Measurements from ENCODE around the gene TFF1. TPM values are rescaled to one million over a fixed set of nuclear protein-coding genes. Genes with fewer than 3 reads are reported as not detected.
A peak's percentile ranks its signal among the peaks of the same experiment; 100 is the strongest.

TFF1 gene
- total RNA-seq, 1 donor from 2014 or later = not detected

- H3K27ac ChIP-seq (replicated peaks) = no peak overlapping the region
- TF ChIP-seq, protein P1, sequence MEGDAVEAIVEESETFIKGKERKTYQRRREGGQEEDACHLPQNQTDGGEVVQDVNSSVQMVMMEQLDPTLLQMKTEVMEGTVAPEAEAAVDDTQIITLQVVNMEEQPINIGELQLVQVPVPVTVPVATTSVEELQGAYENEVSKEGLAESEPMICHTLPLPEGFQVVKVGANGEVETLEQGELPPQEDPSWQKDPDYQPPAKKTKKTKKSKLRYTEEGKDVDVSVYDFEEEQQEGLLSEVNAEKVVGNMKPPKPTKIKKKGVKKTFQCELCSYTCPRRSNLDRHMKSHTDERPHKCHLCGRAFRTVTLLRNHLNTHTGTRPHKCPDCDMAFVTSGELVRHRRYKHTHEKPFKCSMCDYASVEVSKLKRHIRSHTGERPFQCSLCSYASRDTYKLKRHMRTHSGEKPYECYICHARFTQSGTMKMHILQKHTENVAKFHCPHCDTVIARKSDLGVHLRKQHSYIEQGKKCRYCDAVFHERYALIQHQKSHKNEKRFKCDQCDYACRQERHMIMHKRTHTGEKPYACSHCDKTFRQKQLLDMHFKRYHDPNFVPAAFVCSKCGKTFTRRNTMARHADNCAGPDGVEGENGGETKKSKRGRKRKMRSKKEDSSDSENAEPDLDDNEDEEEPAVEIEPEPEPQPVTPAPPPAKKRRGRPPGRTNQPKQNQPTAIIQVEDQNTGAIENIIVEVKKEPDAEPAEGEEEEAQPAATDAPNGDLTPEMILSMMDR (IDR thresholded peaks at IDR 0.05; ENCODE audit: borderline replicate concordance) = no peak
- intact Hi-C loops (cut with micrococcal nuclease) = no loop called here
- no peak for DNase-seq
- no peaks in the 10 kb centered on the region for H3K9me3 ChIP-seq (replicated peaks)
- peaks cover 12% of the 10 kb centered on the region for H3K4me1 ChIP-seq
- peak overlapping the region; percentile 19 for H3K4me3 ChIP-seq
- no peaks in the 10 kb centered on the region for H3K36me3 ChIP-seq
- H3K27me3 ChIP-seq (ENCODE audit: low read depth) = no peaks in the 10 kb centered on the region
Observed at GRCh38 chr21:42392731-42393442, 26.6 kb upstream of the TFF1 start.

DNA sequence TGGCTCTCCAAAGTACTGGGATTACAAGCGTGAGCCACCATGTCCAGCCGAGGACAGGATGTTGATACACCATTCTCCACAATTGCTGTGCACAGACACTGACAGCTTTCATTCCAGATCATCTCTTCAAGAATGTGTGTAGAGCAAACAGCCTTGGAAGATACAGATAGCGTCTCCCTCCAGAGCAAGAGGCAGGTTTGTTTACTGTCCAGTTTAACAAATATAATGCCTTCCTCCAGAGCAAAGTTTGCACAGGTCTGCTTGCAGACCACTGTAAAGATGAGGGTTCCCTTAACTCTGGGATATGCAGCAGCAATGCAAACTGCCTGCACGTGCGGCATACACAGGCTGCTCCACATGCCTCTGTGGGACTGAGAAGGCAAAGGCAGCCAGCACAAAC is 25.0 kb upstream of the TFF1 start:
- no peak for DNase-seq
- intact Hi-C loops (cut with micrococcal nuclease) = no loop called here
- H3K36me3 ChIP-seq = no peaks in the 10 kb centered on the region
- no peaks in the 10 kb centered on the region for H3K27me3 ChIP-seq (ENCODE audit: low read depth)
- TF ChIP-seq, protein P1 (IDR thresholded peaks at IDR 0.05; ENCODE audit: borderline replicate concordance) = no peak
- peaks cover 12% of the 10 kb centered on the region for H3K4me1 ChIP-seq
- H3K27ac ChIP-seq (replicated peaks) = no peak overlapping the region
- H3K4me3 ChIP-seq = no peak overlapping the region
- H3K9me3 ChIP-seq (replicated peaks) = no peaks in the 10 kb centered on the region

- Histone ChIP-seq H3K4me3 (no peak overlapping the region), H3K27ac (replicated peaks) (no peak overlapping the region), H3K27me3 (ENCODE audit: low read depth) (no peaks in the 10 kb centered on the region), H3K4me1 (peaks cover 12% of the 10 kb centered on the region), H3K36me3 (no peaks in the 10 kb centered on the region), H3K9me3 (replicated peaks) (no peaks in the 10 kb centered on the region)
- intact Hi-C loops (cut with micrococcal nuclease) = no loop called here
- DNase-seq = no peak
- TF ChIP-seq, protein P1 (IDR thresholded peaks at IDR 0.05; ENCODE audit: borderline replicate concordance) = no peak
Observed at GRCh38 chr21:42390696-42391095, 24.4 kb upstream of the TFF1 start.

- TF ChIP-seq, protein P1 (IDR thresholded peaks at IDR 0.05; ENCODE audit: borderline replicate concordance) = no peak
- H3K36me3 ChIP-seq = no peaks in the 10 kb centered on the region
- no peaks in the 10 kb centered on the region for H3K27me3 ChIP-seq (ENCODE audit: low read depth)
- H3K9me3 ChIP-seq (replicated peaks) = no peaks in the 10 kb centered on the region
- H3K27ac ChIP-seq (replicated peaks) = no peak overlapping the region
- DNase-seq = no peak
- intact Hi-C loops (cut with micrococcal nuclease) = no loop called here
- peaks cover 12% of the 10 kb centered on the region for H3K4me1 ChIP-seq
- no peak overlapping the region for H3K4me3 ChIP-seq
Observed at GRCh38 chr21:42390193-42390592, 23.9 kb upstream of the TFF1 start.

DNA sequence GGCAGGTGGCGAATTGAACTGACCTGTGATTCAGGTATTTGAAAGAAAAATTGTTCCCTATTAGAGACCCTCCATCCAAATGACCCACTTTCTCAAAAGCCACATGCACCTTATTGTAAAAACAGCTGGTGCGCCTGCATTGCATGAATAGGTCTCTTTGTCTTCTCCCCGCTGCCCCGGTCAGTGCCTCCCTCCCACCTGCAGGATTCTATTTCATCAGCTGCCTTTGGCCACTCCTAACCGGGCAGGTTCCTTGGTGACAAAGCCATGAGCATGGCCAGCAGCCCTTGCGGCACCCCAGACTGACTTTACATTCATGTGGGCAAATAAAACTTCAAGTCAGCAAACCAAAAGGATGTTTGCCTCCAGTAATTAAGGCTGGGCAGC is 23.1 kb upstream of the TFF1 start:
- H3K9me3 ChIP-seq (replicated peaks) = no peaks in the 10 kb centered on the region
- H3K4me1 ChIP-seq = peaks cover 11% of the 10 kb centered on the region
- H3K36me3 ChIP-seq = no peaks in the 10 kb centered on the region
- no peaks in the 10 kb centered on the region for H3K27me3 ChIP-seq (ENCODE audit: low read depth)
- DNase-seq = no peak
- no peak overlapping the region for H3K27ac ChIP-seq (replicated peaks)
- intact Hi-C loops (cut with micrococcal nuclease) = no loop called here
- H3K4me3 ChIP-seq = peak overlapping the region; percentile 27
- TF ChIP-seq, protein P1 (IDR thresholded peaks at IDR 0.05; ENCODE audit: borderline replicate concordance) = no peak

Data from left ventricle myocardium inferior (tissue), 1 donor.